T follicular helper cell (primary cell): ENCODE results near the gene HCST.
"Not testable (repeated sequence)": the region's sequence is repeated elsewhere in the genome, so short reads cannot be mapped to it uniquely, and the experiment has no call there.

ENCODE experiments used
- DNase-seq: peaks from one replicate; pipeline ENCODE4 v3.0.0-alpha.2; 2020; ENCODE audit warnings: low read depth

HCST gene

GRCh38 chr19:35879770-35880317 is 22.5 kb upstream of the HCST start:
- DNase-seq: peak; percentile 59

- DNase-seq: peak; percentile 20
Measured at GRCh38 chr19:35882114-35882832, 20.1 kb upstream of the HCST start.

GRCh38 chr19:35883882-35884281 is 18.4 kb upstream of the HCST start:
- no peak for DNase-seq

- DNase-seq: no peak
Measured at GRCh38 chr19:35885225-35885738, 17.0 kb upstream of the HCST start.

GRCh38 chr19:35885904-35886303 is 16.4 kb upstream of the HCST start:
- DNase-seq: no peak

GRCh38 chr19:35887197-35887596 is 15.1 kb upstream of the HCST start:
- no peak for DNase-seq

GRCh38 chr19:35888398-35888797 is 13.9 kb upstream of the HCST start:
- DNase-seq: no peak

- no peak for DNase-seq
Measured at GRCh38 chr19:35889370-35890112, 12.8 kb upstream of the HCST start.

DNA sequence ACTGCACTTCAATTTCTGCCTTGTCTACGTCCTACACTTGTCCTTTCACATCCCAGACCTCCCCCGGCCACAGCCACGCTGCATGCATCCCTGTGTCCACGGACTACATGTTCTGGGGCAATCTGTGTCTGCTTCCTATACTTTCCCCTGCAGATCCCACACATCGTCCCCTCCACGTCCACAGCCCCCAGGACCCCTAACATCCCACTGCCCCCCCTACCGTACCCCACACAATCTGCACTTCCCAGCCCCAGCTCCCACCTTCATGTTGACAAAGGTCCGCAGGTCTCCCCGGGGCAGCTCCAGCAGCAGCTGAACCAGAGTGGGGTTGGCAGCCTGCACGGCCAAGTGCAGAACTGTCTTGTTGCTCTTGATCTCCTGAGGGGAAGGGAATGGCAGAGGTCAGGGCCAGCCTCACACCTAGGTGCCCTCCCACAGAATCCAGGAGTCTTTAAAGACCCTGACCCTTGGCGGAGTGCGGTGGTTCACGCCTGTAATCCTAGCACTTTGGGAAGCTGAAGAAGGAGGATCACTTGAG is 12.1 kb upstream of the HCST start:
- no peak for DNase-seq

- DNase-seq: not testable (repeated sequence)
Measured at GRCh38 chr19:35891819-35892218, 10.5 kb upstream of the HCST start.

DNA sequence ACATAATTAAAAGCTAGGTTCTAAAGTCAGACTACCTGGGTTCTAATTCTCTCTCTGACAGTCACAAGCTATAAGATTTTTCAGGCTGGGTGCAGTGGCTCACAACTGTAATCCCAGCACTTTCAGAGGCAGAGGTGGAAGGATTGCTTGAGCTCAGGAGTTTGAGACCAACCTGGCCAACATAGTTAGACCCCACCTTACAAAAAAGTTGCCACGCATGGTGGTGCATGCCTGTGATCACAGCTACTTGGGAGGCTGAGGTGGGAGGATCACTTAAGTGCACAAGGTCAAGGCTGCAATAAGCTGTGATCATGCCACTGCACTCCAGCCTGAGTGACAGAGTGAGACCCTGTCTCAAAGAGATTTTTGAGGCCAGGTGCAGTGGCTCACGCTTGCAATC is 8.0 kb upstream of the HCST start:
- no peak for DNase-seq

DNA sequence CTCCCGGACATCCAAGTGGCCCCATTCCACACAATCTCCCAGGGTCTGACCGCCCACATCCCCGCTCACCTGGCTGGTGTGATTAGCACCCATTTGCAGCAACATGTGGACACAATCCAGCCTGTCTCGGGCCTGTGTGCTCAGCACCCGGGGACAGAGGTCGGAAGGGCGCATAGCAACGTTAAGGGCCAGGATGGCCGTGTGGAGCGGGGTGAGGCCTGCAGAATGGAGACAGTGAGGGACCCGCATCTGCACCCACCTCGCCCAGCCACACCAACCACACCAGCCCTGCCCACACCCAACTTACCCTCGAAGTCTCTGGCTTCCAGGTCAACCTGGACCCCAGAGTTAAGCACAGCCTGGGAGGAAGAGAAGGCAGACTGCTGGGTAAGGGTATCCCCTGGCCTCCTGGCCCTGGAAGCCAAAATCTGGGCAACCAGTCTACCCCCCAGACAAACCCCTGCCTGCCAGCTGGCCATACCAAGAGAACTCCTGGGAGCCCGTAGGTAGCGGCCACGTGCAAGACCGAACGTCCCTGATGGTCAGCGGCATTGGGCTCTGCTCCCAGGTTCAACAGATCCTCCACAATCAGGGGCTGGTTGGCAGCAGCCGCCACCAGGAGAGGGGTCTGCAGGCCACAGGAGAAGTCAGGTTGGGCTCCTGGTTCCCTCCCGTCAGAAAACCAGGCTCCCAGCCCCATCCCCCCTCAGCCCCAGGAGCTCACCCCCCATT is 6.3 kb upstream of the HCST start:
- DNase-seq: no peak

- no peak for DNase-seq
Measured at GRCh38 chr19:35896643-35897040, 5.7 kb upstream of the HCST start.

DNA sequence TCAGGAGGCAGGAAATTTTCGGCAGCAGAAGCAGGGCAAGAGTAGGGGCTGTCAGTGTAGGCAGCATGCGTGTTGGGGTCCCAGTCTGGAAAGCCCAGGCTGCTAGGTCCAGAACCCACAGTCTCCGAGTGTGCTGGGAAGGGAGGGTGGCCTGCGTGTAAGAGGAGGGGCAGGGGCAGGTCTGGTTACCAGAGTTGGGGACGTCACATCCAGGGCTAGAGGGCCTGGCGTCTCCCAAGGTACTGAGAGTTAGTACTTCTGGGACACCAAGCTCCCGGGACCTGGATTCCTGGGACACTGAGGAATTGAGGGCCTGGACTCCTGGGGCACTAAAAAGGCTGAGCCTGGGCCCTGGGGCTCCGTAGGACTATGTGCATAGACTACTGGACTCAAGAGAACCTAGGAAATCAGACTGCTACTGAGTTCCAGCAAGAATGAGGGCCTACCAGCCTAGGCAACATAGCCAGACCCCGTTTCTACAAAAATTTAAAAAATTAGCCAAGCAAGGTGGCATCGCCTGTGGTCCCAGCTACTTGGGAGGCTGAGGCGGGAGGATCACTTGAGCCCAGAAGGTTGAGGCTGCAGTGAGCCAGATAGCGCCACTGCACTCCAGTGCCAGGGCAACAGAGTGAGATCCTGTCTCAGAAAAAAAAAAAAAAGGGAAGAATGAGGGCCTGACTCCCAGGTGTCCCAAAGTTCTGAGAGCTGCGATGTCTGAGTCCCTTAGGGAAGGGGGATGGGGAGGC is 4.5 kb upstream of the HCST start:
- no peak for DNase-seq

- DNase-seq: no peak
Measured at GRCh38 chr19:35898499-35898809, 3.9 kb upstream of the HCST start.

GRCh38 chr19:35899547-35900214 is 2.6 kb upstream of the HCST start:
- peak; percentile 84 for DNase-seq

DNA sequence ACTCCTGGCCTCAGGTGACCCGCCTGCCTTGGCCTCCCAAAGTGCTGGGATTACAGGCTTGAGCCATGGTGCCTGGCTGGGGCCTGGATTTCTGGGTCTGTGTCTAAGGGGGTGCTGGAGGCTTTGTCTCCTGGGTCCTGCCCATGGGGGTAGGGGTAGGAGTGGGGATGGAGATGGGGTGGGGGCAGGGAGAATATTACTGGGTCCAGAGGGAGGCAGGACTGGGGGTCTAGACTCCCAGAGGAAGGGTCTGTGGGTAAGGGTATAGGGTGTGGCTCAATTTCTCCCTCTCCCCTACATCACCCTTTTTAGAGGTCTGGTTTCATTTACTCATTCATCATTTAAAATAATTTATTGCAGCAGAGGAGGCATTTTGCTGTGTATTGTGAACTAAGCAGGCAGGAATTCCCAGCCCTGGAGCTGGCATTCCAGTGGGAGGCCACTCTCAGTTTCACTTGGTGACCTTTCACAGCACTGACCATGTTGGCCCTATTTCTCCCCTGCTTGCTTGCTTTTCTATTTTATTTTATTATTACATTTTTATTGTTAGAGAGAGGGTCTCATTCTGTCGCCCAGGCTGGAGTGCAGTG is 1.2 kb upstream of the HCST start:
- no peak for DNase-seq

GRCh38 chr19:35902870-35903475 is 644 bp downstream of the HCST start:
- DNase-seq: no peak

DNA sequence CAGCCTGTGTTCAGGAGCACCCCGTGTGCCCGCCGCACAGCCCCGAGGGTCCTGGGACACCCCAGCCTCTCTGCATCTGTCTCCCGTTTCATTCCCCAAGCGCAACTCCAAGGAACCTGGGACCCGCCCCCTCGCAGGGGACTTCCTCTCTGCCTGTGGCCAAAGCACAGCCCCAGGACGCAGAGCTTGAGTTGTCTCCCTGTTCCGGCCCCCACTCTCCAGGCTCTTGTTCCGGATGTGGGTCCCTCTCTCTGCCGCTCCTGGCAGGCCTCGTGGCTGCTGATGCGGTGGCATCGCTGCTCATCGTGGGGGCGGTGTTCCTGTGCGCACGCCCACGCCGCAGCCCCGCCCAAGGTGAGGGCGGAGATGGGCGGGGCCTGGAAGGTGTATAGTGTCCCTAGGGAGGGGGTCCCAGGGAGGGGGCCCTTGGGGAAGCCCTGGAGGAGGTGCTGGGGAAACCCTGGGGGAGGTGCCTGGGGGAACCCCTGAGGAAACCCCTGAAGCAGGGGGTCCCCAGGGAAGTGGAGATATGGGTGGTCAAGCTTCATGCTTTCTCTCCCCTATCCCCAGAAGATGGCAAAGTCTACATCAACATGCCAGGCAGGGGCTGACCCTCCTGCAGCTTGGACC is 1.3 kb downstream of the HCST start:
- peak; percentile 80 for DNase-seq
